Limb (tissue), 2 donors: ENCODE measurements around the gene C13orf46.

Experiments
- DNase-seq, 2 donors: peaks; one replicate each; pipeline ENCODE4 v3.0.0-alpha.2; 2016; ENCODE audit errors: extremely low spot score in 2 of 2

C13orf46 gene

DNA sequence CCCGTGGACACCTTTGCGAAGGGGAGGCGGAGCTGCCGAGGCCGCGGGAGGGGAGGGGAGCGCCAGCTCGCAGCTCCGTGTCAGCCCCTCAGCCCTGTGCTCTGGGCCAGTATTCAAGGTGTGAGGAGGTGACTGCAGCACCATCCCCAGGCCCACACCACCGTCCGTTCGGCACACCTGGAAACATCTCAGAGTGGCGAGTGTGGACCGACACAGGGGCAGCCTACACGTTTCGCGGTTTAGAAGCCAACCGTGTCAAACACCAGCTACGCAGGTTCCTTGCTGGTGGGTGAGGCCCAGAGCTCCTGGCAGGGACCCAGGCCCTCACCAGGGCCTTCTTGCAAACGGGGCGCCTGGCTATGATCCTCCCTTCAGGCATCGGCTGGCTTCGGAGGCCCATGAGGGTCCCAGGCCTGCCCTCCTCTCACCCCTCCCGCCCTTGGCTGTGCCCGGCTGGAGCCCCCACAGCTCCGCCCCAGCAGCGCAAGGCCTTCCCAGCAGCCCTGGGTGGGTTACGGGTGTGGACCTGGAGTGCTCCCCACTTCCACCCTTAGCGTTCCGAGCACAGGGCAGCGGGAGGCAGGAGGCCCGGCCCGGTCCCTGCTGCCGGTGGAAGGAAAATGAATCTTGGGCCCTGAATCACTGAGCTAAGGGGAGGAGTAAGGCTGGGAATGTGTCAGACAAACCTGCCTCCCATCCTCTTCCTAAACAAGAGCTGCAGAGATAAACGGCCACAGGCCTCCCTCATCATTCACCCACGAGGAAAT, 1.2 kb downstream of the C13orf46 start:
- no peak for DNase-seq

DNA sequence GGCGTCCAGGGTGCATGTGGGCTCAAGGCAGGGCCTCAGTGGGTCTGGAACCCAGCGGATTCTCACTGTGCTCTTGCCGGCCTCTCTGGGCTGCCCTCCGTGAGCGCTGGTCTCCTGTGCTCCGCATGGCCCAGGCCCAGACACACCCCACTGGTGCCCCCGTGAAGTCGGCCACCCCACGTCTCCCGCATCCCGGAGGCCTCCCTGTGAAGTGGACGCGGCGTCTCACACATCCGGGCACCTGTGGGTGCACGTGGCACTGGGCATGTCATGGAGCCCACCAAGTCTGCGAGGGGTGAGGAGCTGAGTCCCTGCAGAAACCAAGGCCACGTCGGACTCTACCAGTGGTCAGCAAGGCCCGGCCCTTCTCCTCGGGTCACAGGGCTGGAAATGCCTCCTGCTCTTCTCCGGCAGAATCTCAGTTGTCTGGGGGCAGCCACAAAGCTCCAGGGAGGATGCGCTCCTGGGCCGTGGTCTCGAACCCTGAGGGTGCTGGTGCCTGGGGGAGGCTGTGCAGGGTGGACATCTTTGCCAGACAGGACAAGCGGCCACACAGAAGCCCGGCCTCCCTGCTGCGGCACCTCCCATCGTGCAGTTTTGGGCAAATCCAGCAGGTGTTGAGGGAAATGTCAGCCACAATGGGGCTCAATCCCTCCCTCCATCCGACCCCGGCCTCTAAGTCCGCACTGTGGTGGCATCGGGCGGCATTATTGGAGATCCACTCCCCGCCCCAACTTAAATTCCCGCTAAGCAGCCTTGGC, 2.2 kb downstream of the C13orf46 start:
- no peak for DNase-seq

GRCh38 chr13:113970810-113971470, 2.9 kb downstream of the C13orf46 start:
- DNase-seq = no peak

GRCh38 chr13:113969973-113970611, 3.8 kb downstream of the C13orf46 start:
- DNase-seq = no peak

- DNase-seq = no peak
Measured at GRCh38 chr13:113969311-113969972, 4.4 kb downstream of the C13orf46 start.

- DNase-seq = no peak
Measured at GRCh38 chr13:113968463-113969310, 5.2 kb downstream of the C13orf46 start.

DNA sequence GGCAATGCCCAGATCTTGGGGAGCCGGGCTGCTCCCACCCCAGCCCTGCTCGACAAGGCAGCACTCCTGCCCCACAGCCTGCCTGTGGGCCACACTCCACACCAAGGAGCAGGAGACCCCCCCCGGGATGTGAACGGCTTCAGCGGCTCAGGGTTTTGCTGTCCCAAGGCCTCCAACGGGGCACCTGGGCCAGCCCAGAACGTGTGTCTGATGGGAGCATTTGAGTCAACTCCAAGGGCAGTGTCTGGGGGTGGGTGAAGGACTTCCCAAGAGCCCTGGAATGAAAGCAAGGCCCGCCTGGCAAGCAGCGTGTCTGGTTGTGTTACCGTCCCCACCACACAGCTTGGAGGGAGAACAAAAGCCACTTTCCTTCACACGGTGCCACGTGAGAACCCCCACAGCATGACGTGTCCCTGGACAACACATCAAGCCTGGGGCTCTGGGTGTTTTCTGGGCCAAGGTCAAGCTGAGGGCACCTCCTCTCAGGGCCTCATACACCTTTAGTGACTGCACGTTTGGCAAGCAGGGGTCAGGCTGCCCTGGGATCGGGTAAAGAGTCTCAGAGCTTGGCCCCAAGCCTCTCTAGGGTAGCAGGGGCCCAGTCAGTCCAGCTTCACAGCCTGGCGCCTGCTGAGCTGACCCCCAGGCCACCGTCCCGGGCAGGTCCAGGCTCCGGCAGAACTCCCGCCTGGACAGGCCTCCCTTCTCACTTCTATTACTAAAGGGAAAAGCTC, 6.0 kb downstream of the C13orf46 start:
- no peak for DNase-seq

DNA sequence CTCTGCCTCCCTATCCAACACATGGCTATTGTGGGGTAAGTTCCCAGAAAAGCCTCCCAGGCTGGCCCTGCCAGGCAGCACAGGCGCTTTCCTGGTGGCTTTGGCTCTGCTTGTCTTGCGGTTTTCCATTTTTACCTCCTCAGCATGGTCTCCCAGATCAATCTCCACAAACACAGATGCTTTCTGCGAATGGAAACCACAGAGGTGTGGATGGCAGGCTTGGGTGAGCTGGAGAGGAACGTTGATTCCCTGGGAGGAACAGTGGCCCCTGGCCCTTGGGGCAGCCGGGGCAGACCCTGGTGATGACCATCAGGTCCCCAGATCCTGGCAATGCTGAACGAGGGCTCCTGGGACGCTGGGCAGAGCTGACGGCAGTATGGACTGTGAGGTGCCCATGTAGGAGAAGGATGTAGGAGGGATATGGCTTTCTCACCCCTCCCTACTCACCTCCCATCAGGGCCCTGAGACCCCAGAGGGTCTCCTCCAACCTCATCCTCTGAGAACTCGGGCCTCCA, 6.6 kb downstream of the C13orf46 start:
- no peak for DNase-seq

DNA sequence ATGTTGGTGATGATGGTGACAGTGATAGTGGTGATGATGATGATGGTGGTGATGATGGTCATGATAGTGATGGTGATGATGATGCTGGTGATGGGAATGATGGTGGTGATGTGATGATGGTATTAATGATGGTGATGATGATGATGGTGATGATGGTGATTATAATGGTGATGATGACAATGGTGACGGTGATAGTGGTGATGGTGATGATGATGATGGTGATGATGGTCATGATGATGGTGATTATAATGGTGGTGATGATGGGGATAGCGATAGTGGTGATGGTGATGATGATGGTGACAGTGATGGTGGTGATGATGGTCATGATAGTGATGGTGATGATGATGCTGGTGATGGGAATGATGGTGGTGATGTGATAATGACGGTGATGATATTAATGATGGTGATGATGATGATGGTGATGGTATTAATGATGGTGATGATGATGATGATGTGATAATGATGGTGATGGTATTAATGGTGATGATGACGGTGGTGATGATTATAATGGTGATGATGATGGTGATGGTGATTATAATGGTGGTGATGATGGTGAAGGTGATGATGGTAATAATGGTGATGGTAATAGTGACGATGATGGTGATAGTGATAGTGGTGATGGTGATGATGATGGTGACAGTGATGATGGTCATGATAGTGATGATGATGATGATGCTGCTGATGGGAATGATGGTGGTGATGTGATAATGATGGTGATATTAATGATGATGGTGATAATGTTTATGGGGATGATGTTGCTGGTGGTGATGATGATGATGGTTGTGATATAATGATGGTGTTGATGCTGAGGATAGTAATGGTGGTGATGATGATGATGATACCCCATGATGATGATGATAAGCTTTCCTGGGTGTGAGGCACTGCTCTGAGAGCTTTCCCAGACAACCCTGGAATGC, 7.7 kb downstream of the C13orf46 start:
- no peak for DNase-seq

DNA sequence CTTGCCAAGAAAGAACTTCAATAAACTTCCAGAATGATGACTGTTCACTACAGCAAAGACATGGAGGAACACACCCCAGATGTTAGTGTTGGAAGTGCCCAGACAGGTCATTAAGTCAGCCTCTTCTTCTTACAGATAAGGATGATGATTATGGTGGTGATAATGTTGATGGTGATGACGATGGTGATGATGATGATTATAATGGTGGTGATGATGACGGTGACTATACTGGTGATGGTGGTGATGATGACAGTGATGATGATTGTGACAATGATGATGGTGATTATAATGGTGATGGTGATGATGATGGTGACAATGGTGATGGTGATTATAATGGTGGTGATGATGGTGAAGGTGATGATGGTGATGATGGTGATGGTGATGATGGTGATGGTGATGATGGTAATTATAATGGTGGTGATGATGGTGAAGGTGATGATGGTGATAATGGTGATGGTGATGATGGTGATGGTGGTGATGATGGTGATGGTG, 8.4 kb downstream of the C13orf46 start:
- DNase-seq = no peak

- DNase-seq = no peak
Measured at GRCh38 chr13:113964251-113964995, 9.5 kb downstream of the C13orf46 start.

- no peak for DNase-seq
Measured at GRCh38 chr13:113963376-113963775, 10.5 kb downstream of the C13orf46 start.

- DNase-seq = no peak
Measured at GRCh38 chr13:113962975-113963374, 10.9 kb downstream of the C13orf46 start.

DNA sequence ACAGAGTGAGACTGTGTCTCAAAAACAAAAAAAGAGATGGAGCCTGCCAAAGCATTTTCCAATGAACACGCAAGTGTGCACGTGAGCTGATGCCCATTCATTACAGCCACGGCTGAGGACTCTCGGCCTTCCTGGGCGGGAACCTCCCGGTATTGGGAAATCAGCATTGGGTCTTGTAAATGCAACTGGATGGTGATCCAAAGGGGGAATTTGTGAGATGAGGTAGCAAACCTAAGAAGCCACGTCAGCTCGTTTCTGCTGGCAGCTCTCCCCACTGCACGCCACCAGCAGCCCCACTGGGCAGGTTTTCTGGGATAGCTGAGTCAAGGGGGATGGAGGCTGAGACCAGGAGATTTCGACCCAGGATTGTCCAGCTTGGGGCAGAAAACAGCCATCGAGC, 11.5 kb downstream of the C13orf46 start:
- DNase-seq = no peak

GRCh38 chr13:113960276-113960948, 13.5 kb downstream of the C13orf46 start:
- DNase-seq = no peak

DNA sequence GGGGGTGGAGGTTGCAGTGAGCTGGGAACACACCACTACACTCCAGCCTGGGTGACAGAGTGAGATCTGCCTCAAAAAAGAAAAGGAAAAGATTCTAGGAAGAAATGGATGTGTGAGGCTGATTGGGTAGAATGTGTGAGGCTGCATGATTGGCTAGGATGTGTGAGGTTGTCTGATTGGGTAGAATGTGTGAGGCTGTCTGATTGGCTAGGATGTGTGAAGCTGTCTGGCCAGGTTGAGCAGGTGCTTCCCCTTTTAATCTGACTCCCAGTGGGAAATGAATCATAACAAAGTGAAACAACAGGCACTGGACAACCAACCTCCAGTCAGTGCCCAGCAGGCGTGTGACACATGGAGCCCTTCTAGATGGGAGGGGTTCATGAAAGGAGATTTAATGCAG, 14.7 kb downstream of the C13orf46 start:
- no peak for DNase-seq

DNA sequence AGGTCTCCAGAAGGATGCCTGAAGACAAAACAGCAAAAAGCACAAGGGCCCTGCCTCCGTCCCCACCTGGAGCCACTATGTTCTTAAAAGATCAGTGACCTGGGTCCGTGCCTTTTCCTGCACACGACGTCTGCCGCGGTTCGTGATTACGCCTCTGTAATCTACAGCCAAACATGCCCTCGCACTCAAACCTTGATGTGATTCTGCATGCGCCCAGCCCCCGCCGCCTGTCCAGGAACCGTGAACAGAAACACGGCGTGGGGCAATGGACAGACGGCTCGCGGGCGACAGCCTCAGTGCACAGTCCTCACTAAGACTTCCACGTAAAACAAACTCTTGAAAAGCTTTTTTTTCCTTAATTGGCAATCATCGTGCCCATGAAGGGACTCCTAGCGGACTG, 15.5 kb downstream of the C13orf46 start:
- DNase-seq = no peak
